ENCODE results near the gene DFFB.

GRCh38 chr1:3869751-3870301 lies 12.6 kb downstream of the DFFB start:
- no peak for TF ChIP-seq CEBPZ (IDR thresholded peaks at IDR 0.05; ENCODE audit: low read length)
- no peak for TF ChIP-seq MXI1 (IDR thresholded peaks at IDR 0.05; ENCODE audit: borderline replicate concordance, low read depth, low read length)
- no peak for TF ChIP-seq SMYD3 (CRISPR knock-in tag; IDR thresholded peaks at IDR 0.05)
- TF ChIP-seq TCF7 (IDR thresholded peaks at IDR 0.05; ENCODE audit: low read depth) = no peak
- no peak for TF ChIP-seq ZNF609 (CRISPR knock-in tag; IDR thresholded peaks at IDR 0.05; ENCODE audit: borderline replicate concordance)
- no peak for TF ChIP-seq ELF1 (CRISPR knock-in tag; IDR thresholded peaks at IDR 0.05)
- TF ChIP-seq CTCF (CRISPR knock-in tag; IDR thresholded peaks at IDR 0.05) = no peak

Data from HepG2 (cell line).